Measurements from ENCODE around the gene ASH1L.
A peak's percentile ranks its signal among the peaks of the same experiment; 100 is the strongest.
"Not testable (repeated sequence)": the region's sequence is repeated elsewhere in the genome, so short reads cannot be mapped to it uniquely, and the experiment has no call there.

The ASH1L gene, protein sequence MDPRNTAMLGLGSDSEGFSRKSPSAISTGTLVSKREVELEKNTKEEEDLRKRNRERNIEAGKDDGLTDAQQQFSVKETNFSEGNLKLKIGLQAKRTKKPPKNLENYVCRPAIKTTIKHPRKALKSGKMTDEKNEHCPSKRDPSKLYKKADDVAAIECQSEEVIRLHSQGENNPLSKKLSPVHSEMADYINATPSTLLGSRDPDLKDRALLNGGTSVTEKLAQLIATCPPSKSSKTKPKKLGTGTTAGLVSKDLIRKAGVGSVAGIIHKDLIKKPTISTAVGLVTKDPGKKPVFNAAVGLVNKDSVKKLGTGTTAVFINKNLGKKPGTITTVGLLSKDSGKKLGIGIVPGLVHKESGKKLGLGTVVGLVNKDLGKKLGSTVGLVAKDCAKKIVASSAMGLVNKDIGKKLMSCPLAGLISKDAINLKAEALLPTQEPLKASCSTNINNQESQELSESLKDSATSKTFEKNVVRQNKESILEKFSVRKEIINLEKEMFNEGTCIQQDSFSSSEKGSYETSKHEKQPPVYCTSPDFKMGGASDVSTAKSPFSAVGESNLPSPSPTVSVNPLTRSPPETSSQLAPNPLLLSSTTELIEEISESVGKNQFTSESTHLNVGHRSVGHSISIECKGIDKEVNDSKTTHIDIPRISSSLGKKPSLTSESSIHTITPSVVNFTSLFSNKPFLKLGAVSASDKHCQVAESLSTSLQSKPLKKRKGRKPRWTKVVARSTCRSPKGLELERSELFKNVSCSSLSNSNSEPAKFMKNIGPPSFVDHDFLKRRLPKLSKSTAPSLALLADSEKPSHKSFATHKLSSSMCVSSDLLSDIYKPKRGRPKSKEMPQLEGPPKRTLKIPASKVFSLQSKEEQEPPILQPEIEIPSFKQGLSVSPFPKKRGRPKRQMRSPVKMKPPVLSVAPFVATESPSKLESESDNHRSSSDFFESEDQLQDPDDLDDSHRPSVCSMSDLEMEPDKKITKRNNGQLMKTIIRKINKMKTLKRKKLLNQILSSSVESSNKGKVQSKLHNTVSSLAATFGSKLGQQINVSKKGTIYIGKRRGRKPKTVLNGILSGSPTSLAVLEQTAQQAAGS (N-terminal part only)

DNA sequence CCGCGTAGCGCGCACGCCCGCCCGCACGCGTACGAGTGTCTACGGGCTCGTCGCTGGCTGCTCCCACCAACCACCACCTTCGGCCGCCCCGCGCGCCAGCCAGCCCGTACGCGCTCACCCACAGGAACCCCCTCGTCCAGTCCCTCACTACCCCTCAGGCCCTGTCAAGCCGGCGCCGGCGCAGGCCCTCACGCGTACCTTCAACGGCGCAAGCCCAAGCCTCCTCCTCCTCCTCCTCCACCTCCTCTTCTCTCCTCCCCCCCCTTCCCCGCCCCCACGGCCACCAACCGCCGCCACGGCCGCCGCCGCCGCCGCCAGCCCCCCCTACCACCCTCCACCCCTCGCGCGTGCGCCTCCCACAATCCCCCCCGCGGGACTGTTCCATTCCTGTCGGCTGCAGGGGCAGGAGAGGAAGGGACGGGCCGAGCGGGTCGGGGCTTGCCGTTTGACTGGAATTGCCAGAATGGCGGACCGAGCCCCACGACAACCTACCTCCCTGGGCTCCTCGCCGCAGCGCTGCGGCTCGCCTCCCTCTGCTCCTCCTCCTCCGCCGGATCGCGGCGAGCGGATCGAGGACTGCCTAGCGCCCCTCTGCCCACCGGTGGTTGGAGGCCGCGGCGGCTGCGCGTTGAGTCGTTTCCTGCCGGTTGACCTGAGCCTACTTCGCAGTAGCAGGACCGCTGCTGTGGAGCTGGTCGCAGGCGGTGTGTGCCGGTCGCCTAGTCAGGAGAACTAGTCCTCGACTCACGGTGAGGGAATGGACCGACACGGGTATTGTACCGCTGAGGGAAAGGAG, at the start of gene ASH1L:
Gene ASH1L, minus strand, starts transcription at position 223 of the 796 bp plus-strand sequence. CDS start 41,284 bp downstream, outside the sequence.
- peak; percentile 88 for DNase-seq

DNA sequence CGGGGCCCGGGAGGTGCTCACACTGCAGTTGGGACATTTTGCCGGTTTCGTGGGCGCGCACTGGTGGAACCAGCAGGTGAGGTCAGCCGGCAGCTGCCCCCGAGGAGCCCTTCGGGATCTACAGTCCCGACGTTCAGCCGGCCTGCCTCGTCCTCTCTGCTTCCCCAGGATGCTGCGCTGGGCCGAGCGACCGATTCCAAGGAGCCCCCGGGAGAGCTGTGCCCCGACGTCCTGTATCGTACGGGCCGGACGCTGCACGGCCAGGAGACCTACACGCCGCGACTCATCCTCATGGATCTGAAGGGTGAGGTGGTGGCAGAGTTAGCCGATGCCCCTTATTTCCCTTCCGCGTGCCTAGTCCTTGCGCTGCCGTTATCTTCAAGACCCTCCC, 47.6 kb upstream of the ASH1L start:
- DNase-seq, result not testable (repeated sequence)

DNA sequence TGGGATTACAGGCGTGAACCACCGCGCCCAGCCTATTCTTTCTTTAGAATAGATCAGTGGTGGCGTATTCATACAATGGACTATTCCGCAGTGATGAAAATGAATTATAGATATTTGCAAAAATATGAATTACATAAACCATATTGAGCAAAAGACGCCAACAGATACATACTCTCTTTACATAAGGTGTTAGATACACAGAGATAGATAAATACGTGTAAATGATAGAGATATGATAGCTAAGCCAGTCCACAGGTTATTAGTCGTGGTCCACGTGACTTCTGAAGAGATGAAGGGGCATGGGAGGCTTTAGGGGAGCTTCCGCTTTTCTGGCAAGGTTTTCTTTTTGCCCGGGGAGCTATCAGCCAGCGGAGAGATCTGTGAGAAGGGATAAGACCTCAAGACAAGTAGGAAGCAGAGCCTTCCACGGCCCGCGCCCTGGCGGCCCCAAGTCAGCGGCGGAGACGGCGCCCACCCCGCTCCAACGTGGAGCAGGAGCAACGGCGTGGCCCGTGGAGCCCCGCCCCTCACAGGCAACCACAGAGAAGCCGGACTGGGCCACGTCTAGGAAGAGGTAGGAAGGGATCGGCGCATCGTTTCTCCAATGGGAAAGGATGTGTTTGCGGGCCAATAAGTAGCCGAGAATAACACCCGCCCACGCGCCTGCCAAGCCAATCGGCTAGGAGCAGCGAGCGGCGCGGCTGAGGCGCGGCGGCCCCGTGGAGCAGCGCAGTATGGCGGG, 47.1 kb upstream of the ASH1L start, which contains the start of gene MSTO1:
Gene MSTO1, plus strand, starts transcription at position 704 of the 742 bp plus-strand sequence. Its CDS starts 31 bp downstream, at position 735.
- peak; percentile 89 for DNase-seq

DNA sequence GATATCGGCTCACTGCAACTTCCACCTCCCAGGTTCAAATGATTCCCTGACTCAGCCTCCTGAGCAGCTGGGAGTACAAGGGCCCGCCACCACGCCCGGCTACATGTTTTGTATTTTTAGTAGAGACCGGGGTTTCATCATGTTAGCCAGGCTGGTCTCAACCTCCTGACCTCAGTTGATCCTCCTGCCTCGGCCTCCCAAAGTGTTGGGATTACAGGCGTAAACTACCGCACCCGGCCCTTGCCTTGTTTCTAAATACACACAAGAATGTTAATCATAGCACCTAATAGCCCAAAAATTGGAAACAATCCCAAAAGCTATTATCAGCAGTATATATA, 46.3 kb upstream of the ASH1L start:
- DNase-seq, result no peak

DNA sequence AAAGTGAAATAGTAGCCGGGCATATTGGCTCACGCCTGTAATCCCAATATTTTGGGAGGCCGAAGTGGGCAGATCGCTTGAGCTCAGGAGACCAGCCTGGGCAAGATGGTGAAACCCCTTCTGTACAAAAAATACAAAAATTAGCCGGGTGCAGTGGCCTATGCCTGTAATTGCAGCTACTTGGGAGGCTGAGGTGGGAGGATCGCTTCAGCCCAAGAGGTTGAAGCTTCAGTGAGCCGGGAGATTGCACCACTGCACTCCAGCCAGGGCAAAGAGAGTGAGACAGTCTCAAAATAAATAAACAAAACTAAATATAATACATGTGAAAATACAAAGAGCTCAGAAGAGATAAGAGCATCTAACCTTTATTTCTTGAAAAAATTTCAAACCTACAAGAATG, 45.1 kb upstream of the ASH1L start:
- no peak for DNase-seq

DNA sequence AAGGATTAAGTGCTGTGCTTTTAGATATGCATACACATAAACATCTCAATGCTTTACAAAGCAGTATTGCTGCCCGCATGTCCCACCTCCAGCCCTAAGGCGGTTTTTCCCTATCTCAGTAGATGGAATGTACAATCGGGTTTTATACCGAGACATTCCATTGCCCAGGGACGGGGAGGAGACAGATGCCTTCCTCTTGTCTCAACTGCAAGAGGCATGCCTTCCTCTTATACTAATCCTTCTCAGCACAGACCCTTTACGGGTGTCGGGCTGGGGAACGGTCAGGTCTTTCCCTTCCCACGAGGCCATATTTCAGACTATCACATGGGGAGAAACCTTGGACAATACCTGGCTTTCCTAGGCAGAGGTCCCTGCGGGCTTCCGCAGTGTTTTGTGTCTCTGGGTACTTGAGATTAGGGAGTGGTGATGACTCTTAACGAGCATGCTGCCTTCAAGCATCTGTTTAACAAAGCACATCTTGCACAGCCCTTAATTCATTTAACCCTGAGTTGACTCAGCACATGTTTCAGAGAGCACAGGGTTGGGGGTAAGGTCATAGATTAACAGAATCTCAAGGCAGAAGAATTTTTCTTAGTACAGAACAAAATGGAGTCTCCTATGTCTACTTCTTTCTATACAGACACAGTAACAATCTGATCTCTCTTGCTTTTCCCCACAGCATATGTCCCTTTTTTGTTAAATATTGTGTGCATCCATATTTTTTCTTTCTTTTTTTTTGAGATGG, 37.4 kb upstream of the ASH1L start:
- not testable (repeated sequence) for DNase-seq

DNA sequence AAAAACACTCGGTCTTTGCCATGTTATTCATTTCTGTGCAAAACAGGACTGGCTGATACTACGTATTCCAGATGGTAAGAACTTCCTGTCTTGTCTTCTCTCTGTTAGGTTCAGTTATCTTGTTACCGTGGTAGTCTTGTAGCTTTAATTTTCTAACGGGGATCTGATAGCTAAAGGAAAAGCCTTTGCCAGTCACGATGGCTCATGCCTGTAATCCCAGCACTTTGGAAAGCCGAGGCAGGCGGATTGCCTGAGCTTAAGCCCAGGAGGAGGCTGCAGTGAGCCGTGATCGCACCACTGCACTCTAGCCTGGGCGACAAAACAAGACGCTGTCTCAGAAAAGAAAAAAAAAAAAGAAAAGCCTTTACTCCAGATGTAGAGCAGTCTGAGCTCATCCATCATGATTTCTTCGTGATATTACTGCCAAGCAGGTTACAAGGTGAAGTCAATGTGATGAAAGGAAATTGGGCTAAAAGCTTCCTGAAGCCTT, 36.3 kb upstream of the ASH1L start:
- DNase-seq, result no peak

DNA sequence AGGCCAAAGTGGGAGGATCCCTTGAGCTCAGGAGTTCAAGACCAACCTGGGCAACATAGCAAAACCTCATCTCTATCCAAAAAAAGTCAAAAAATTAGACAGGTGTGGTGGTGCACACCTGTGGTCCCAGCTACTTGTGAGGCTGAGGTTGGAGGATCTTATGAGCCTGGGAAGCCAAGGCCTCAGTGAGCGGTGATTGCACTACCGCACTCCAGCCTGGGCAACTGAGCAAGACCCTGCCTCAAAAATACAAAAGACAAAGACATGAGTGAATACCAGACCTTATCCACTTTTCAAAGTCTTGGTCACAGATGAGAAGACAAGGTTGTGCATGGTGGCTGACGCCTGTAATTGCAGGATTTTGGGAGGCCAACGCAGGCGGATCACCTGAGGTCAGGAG, 34.3 kb upstream of the ASH1L start:
- DNase-seq, result no peak

DNA sequence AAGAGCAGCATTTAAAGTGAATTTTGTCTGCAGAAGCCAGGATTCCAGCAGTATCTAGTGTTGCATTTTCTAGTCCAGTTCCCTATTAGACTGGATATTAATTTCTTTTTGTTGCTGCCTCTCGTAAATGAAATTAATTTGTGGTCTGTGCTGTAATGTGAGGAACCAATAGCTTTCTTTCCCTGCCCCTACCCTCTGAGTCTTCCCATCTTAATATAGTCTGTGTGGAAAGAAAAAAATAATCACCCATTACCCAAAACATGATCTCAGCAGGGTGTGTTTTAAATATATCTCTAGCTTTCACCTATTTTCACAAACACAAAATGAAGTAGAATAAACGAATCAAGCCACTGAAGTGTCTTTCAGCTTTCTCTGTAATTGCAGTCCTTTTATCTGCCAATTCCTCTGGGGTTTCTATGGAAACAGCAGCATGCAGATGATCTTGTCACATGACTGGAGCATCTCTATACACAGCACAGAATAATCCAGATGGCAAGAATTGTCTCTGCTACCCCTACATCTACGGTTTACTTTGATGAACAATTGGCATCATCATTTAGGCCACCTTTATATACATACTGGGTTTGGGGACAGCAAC, 33.4 kb upstream of the ASH1L start:
- DNase-seq, result not testable (repeated sequence)

DNA sequence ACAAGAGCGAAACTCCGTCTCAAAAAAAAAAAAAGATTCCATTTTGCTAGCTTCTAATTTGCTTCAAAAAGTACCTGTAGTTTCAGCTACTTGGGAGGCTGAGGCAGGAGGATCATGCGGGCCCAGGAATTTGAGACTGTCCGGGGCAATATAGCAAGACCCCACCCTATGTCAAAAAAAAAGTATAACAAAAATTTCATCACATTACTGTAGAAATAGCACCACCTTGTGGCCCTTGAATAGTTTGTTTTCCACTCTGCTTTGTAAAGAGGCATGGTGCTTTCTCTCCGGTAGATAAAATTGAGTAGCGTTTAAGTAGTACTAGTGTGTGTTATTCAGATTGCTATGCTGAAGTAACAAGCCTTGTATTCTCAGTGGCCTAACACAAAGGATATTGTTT, 29.2 kb upstream of the ASH1L start:
- peak; percentile 65 for DNase-seq

DNA sequence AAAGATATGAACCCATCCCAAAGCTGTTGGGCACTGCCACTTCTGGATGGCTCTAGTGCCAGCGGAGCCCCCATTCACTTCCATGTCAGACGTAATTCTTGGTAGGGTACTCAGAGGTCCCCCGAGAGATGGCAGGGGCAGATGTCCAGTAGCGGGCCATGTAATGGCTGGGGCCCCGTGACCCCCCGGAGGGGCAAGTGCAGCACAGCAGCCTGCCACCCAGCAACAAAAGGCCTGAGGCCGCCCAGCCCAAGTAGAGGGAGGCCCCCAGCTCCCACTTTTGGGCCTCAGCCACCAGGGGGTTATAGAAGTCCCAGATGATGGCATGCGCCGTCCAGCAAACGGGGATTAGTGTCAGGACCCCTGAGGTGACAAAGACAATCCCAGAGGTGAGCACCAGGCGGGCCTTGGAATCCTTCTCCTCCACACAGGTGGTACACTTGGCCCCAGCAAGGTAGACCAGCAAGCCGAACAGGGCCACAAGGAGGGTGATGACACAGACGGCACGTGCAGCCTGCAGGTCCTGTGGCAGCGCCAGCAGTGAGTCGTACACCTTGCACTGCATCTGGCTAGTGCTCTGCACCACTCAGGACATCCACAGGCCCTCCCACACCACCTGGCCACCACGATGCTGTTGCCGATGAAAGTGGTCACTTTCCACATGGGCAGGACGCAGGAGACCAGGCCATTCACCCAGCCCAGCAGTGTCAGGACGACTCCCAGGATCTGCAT, 28.1 kb upstream of the ASH1L start:
- DNase-seq, result not testable (repeated sequence)

DNA sequence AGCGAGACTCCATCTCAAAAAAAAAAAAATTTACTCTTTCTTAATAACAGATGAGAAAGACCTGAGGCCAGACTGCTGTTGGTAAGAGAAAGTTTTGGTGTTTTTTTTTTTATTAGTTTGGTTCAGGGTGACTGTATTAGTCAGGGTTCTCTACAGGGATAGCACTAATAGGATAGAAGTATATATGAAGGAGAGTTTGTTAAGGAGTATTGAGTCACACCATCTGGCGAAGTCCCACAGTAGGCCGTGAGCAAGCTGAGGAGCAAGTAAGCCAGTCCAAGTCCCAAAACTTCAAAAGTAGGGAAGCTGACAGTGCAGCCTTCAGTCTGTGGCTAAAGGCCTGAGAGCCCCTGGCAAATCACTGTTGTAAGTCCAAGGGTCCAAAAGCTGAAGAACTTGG, 26.7 kb upstream of the ASH1L start:
- not testable (repeated sequence) for DNase-seq

DNA sequence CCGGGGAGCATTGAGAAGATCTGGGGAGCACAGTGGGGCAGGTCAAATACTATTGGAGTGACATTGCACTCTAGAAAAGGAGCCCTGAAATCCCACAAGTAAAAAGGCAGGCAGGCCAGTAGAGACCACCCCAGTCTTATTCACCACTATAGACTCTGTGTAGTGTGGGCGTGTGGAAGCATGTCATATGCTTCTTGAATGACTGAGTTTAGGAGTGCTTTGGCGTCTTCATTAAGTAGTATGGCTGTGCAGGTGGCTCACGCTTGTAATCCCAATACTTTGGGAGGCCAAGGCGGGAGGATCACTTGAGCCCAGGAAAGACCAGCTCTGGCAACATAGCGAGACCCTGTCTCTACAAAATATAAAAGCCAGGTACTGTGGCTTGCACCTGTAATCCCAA, 21.2 kb upstream of the ASH1L start:
- not testable (repeated sequence) for DNase-seq

DNA sequence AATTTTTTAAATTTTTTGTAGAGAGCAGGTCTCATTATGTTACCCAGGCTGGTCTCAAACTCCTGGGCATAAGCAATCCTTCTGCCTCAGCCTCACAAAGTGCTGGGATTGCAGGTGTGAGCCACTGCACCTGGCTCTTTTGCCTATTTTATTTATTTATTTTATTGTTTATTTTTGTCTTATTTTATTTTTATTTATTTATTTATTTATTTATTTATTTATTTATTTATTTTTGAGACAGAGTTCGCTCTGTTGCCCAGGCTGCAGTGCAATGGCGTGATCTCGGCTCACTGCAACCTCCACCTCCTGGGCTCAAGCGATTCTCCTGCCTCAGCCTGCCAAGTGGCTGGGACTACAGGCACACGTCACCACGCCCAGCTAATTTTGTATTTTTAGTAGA, 13.0 kb upstream of the ASH1L start:
- DNase-seq, result not testable (repeated sequence)

DNA sequence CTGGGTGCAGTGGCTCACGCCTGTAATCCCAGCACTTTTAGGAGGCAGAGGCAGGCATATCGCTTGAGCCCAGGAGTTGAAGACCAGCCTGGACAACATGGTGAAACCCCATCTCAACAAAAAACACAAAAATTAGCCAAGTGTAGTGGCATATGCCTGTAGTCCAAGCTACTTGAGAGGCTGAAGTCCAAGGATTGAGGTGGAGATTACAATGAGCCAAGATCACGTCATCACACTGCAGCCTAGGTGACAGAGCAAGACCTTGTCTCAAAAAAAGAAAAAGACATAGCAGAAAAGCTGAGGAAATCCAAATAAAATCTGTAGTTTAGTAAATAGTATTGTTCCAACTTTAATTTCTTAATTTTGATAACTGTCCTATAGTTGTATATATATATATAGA, 11.5 kb upstream of the ASH1L start:
- no peak for DNase-seq

DNA sequence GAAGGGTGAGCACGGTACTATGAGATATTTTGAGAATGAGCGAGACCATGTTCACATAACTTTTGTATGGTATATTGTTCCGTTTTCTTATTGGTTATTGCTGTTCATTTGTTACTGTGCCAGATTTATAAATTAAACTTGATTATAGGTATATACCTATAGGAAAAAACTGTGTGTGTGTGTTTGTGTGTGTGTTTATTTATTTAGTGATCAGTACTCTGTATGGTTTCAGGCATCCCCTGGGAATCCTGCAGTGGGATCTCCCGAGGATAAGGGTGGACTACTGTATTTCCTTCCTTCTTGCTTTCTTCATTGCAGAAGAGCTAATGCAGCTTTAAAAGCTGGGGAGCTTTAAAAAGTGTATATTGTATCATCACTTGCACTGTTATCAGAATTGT, 8.0 kb upstream of the ASH1L start:
- DNase-seq, result no peak

DNA sequence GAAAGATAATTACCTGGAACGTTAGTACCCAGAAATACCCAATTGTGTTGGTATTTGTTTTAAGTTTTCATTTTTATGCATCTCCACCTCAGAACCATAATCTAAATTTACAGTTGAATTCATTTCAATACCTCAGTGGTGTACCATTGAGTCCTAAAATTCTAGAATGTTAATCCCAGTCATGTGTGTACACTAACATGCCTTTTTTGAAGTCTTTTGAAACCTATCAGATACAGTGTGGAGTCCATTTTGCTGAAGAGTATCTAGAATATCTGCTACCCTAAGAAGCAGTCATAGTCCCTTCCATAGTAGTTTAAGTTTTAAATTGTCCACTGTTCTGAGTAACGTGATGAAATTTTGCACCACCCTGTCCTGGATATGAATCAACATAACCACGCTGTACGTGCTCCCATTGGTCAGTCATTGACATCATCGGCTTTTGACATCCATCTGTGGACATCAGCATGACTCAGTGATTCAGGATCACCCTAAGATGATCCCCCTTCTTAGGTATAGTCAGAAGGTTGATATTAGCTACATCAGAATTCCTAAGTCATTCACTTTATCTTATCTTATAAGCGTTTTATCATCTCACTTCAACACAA, 7.5 kb upstream of the ASH1L start:
- no peak for DNase-seq

DNA sequence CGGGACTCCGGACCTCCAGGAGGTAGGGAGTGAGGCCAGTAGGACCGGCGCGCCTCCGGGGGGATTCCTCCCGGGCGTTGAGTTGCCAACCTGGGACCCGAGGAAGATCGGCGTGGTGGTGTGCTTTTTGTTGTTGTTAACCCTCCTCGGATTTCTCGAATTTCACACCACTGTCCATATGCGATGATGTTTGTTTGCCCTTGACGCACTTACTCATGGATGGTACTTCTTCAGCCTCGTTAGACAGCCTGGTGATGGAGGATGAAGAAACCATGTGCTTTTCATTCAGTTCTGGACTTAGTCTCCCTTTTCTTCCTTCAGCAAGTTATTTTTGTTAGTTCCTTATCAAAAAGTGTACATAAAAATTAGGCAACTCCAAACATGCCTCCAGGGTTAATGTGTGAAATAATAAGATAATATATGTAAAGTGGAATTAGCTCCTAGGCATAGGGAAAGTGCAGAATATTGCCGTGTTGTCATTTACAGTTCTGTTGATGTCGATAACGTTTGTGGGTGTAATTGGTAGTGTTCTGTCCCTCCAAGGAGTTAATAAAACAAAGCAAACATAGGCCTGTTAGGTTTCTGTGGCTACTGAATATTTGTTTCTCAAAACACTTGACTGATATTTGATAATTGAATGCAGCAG, 897 bp upstream of the ASH1L start:
- peak; percentile 55 for DNase-seq

Measured in NCI-H510A treated with DMSO at 0.1 percent for 48 hours (cell line).